Pancreas (tissue), 10 donors: ENCODE data around the gene DRAM1. TPM values are rescaled to one million over a fixed set of nuclear protein-coding genes. Genes with fewer than 3 reads are reported as not detected.

Experiments
- ATAC-seq, 4 donors: fragments of 200-7000 bp; cut with Tn5 transposase; one replicate each; pipeline versions ENCODE4 v1.8.0 to v1.9.1; 2020; ENCODE audit warnings: mild to moderate bottlenecking in 4 of 4, moderate library complexity in 4 of 4
- DNase-seq, 6 donors: peaks; one replicate each; pipeline ENCODE4 v3.0.0-alpha.2; 2020
- FAIRE-seq: peaks from 2 replicates; lab custom pipeline; 2012; peaks lifted over from hg19 to GRCh38; lab: Jason Lieb, UNC
- H3K27ac ChIP-seq, 4 donors: fragments of 200-600 bp; sonication (generic); 1 replicate in 3 of 4; 2 replicates in 1 of 4; pipeline versions ENCODE4 v1.5.0 to v1.8.0; 2020
- H3K27me3 ChIP-seq, 4 donors: fragments of 200-600 bp; one replicate each; pipeline ENCODE4 v1.8.0; 2021
- H3K36me3 ChIP-seq, 3 donors: fragments of 200-600 bp; sonication (generic) in 1 of 3; one replicate each; pipeline versions ENCODE4 v1.5.0 to v1.8.0; 2020 to 2021
- H3K4me1 ChIP-seq, 3 donors: fragments of 200-600 bp; one replicate each; pipeline ENCODE4 v1.8.0; 2021
- H3K4me3 ChIP-seq, 4 donors: fragments of 200-600 bp; sonication (generic) in 2 of 4; one replicate each; pipeline versions ENCODE4 v1.5.0 to v1.8.0; 2020 to 2021
- H3K9me3 ChIP-seq, 4 donors: fragments of 200-600 bp; one replicate each; pipeline ENCODE4 v1.8.0; 2021
- CTCF ChIP-seq, 4 donors: fragments of 200-600 bp; sonication (generic) in 3 of 4; IDR thresholded peaks; one replicate each; pipeline versions ENCODE4 v1.5.0 to v1.8.0; 2021; ENCODE audit warnings: antibody characterized with exemption in 4 of 4
- WGBS, 2 donors: extraction: QIAGEN DNeasy Blood & Tissue Kit; methylation state at CpG; one replicate each; pipeline ENCODE4 v1.1.7; 2013; 5-methylcytosine and 5-hydroxymethylcytosine counted together
- intact Hi-C, 3 donors: fragments of 100-400 bp; cut with DNase I; formaldehyde crosslinking; loops; one replicate each; pipeline versions ENCODE4 v1.11.1 to v1.14.2; 2022
- polyA plus RNA-seq, 2 donors: library from polyadenylated mRNA; stranded (reverse); fragments of 200-250 nt; gene quantifications; one replicate each; pipeline ENCODE4 v1.2.3, GENCODE V29; 2013
- total RNA-seq, 6 donors: library from RNA; stranded (reverse); fragmentation: NEBNext Ultra II Directional in 4 of 6; extraction: Animal tissue kit (Norgen Biotek cat#: 25700) in 4 of 6; gene quantifications; one replicate each; pipeline versions ENCODE4 v1.2.1 to v1.2.4, GENCODE V29; 2021 to 2023
- donor health status: healthy with polysubstance abuse.
- donor health status: DM: no; HTN: no; CAD: no; lungs with moderate emphysema.
- donor health status: DM: no; HTN: no; CAD: no.
- donor health status: control.
- donor health status: control.
- donor health status: Bipolar disorder and iron deficiency.
- donor health status: DM: yes; HTN: yes; CAD: no.
- donor health status: DM: no; HTN: no; CAD: no.
- donor health status: DM: no; HTN: no; CAD: no.
- donor health status: DM: yes; HTN: yes; CAD: no.

DRAM1 gene
- total and polyA plus RNA-seq, 8 donors = 3.1 to 15.0 (median 5.6) TPM

GRCh38 chr12:101933866-101934514 is 56.6 kb downstream of the DRAM1 start:
- Histone ChIP-seq H3K27ac (no peak overlapping the region), H3K36me3 (no peaks in the 10 kb centered on the region), H3K27me3 (no peaks in the 10 kb centered on the region), H3K4me1 (no peaks in the 10 kb centered on the region), H3K4me3 (no peak overlapping the region), H3K9me3 (no peaks in the 10 kb centered on the region)
- ATAC-seq = no peak
- WGBS, 2 donors = 60 to 70% methylated on average over 5 of the region's 5 CpGs
- TF ChIP-seq CTCF (IDR thresholded peaks at IDR 0.05) = no peak
- no peak for DNase-seq
- no peak for FAIRE-seq
- intact Hi-C loops = no loop called here

- Histone ChIP-seq H3K9me3 (no peaks in the 10 kb centered on the region), H3K4me1 (no peaks in the 10 kb centered on the region), H3K36me3 (no peaks in the 10 kb centered on the region), H3K4me3 (no peak overlapping the region), H3K27me3 (no peaks in the 10 kb centered on the region), H3K27ac (no peak overlapping the region)
- DNase-seq (no peak), ATAC-seq (peak in 3 of 4 donors; percentile 56 to 66 (median 64)), FAIRE-seq (no peak)
- intact Hi-C loops = no loop called here
- TF ChIP-seq CTCF (IDR thresholded peaks at IDR 0.05) = no peak
- 40 to 42% methylated on average over 9 of the region's 9 CpGs for WGBS, 2 donors
Measured at GRCh38 chr12:101935890-101936746, 58.7 kb downstream of the DRAM1 start.

GRCh38 chr12:101939306-101939705 is 61.9 kb downstream of the DRAM1 start:
- WGBS, 2 donors = 57 to 61% methylated on average over 3 of the region's 3 CpGs
- Histone ChIP-seq H3K9me3 (no peaks in the 10 kb centered on the region), H3K27ac (no peak overlapping the region), H3K27me3 (no peaks in the 10 kb centered on the region), H3K4me1 (no peaks in the 10 kb centered on the region), H3K36me3 (no peaks in the 10 kb centered on the region), H3K4me3 (no peak overlapping the region)
- ATAC-seq (peak in 1 of 4 donors; percentile 26), DNase-seq (no peak), FAIRE-seq (no peak)
- no peak for TF ChIP-seq CTCF (IDR thresholded peaks at IDR 0.05)
- intact Hi-C loops = no loop called here

GRCh38 chr12:101939856-101940265 is 62.5 kb downstream of the DRAM1 start:
- Histone ChIP-seq H3K36me3 (no peaks in the 10 kb centered on the region), H3K4me3 (no peak overlapping the region), H3K9me3 (no peaks in the 10 kb centered on the region), H3K27ac (no peak overlapping the region), H3K27me3 (no peaks in the 10 kb centered on the region), H3K4me1 (no peaks in the 10 kb centered on the region)
- WGBS, 2 donors = 1% methylated on average over 3 of the region's 3 CpGs
- ATAC-seq (peak in 3 of 4 donors; percentile 76 to 88 (median 86)), DNase-seq (peak in 2 of 6 donors; percentile 35 to 44), FAIRE-seq (no peak)
- intact Hi-C loops = no loop called here
- peak; percentile 8 to 46 (median 36) for TF ChIP-seq CTCF (IDR thresholded peaks at IDR 0.05)
